Measurements from ENCODE around the gene LETM1.

- TF ChIP-seq EZH2phosphoT487 (IDR thresholded peaks at IDR 0.05; ENCODE audit: unreplicated experiment) (no peak), POLR2AphosphoS5 (IDR thresholded peaks at IDR 0.05; ENCODE audit: low read depth) (no peak), CTCF (conservative IDR thresholded peaks at IDR 0.05; ENCODE audit: low read depth in 2 of 2) (no peak), EZH2 (IDR thresholded peaks at IDR 0.05; ENCODE audit: low read depth, unreplicated experiment) (no peak)
- TF ChIP-seq, protein P1, sequence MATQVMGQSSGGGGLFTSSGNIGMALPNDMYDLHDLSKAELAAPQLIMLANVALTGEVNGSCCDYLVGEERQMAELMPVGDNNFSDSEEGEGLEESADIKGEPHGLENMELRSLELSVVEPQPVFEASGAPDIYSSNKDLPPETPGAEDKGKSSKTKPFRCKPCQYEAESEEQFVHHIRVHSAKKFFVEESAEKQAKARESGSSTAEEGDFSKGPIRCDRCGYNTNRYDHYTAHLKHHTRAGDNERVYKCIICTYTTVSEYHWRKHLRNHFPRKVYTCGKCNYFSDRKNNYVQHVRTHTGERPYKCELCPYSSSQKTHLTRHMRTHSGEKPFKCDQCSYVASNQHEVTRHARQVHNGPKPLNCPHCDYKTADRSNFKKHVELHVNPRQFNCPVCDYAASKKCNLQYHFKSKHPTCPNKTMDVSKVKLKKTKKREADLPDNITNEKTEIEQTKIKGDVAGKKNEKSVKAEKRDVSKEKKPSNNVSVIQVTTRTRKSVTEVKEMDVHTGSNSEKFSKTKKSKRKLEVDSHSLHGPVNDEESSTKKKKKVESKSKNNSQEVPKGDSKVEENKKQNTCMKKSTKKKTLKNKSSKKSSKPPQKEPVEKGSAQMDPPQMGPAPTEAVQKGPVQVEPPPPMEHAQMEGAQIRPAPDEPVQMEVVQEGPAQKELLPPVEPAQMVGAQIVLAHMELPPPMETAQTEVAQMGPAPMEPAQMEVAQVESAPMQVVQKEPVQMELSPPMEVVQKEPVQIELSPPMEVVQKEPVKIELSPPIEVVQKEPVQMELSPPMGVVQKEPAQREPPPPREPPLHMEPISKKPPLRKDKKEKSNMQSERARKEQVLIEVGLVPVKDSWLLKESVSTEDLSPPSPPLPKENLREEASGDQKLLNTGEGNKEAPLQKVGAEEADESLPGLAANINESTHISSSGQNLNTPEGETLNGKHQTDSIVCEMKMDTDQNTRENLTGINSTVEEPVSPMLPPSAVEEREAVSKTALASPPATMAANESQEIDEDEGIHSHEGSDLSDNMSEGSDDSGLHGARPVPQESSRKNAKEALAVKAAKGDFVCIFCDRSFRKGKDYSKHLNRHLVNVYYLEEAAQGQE (IDR thresholded peaks at IDR 0.05; ENCODE audit: unreplicated experiment), result no peak
These were observed 42.7 kb upstream of the LETM1 start for GRCh38 chr4:1898681-1899080.

Data from GM23338 (cell line).